B cell (primary cell): ENCODE measurements around the gene COL3A1. TPM values are rescaled to one million over a fixed set of nuclear protein-coding genes. Genes with fewer than 3 reads are reported as not detected.

ENCODE experiments used
- ATAC-seq: fragments of 200-7000 bp; cut with Tn5 transposase; one replicate; pipeline ENCODE4 v1.10.0; 2021; ENCODE audit warnings: low read depth, mild to moderate bottlenecking, moderate number of reproducible peaks, moderate library complexity
- CTCF ChIA-PET: fragments of 350-600 bp; sonication (Branson Sonifier 250); formaldehyde crosslinking; loops from one replicate; lab custom pipeline; 2021; ENCODE audit warnings: antibody characterized with exemption, inconsistent platforms; lab: Charles Lee
- POLR2A ChIA-PET: fragments of 350-600 bp; sonication (Branson Sonifier 250); formaldehyde crosslinking; loops from one replicate; lab custom pipeline; 2021; ENCODE audit warnings: antibody characterized with exemption; lab: Charles Lee
- DNase-seq: peaks from one replicate; pipeline ENCODE4 v3.0.0; 2013
- H2AFZ ChIP-seq: 2 replicates; pipeline ENCODE4 v1.6.1; 2012; ENCODE audit warnings: mild to moderate bottlenecking, low read depth, low read length; ENCODE audit not compliant: insufficient read depth, poor library complexity, severe bottlenecking
- H3K27ac ChIP-seq, 2 donors: 1 replicate in 1 of 2; 2 replicates in 1 of 2; pipeline ENCODE4 v1.5.1; 2012 to 2013; ENCODE audit warnings: low read length in 2 of 2, mild to moderate bottlenecking in 2 of 2, moderate library complexity in 1 of 2
- H3K27me3 ChIP-seq, 4 experiments: fragments of 200-600 bp in 1 of 4; sonication (generic) in 1 of 4; replicated peaks in 1 of 4; 1 replicate in 2 of 4; 2 replicates in 2 of 4; pipeline versions ENCODE4 v1.6.1 to v1.7.0; 2013 to 2016; ENCODE audit warnings: low read length in 3 of 4, mild to moderate bottlenecking in 2 of 4, mixed read lengths in 1 of 4, moderate library complexity in 1 of 4; ENCODE audit not compliant: insufficient read depth in 4 of 4, control insufficient read depth in 3 of 4; ENCODE audit errors: control extremely low read depth in 1 of 4
- H3K36me3 ChIP-seq, 2 experiments: replicated peaks in 1 of 2; 1 replicate in 1 of 2; 2 replicates in 1 of 2; pipeline versions ENCODE4 v1.6.1 to v1.7.1; 2013; ENCODE audit warnings: low read length in 1 of 2; ENCODE audit not compliant: insufficient read depth in 2 of 2, control insufficient read depth in 1 of 2; ENCODE audit errors: control extremely low read depth in 1 of 2, extremely low read depth in 1 of 2
- H3K4me1 ChIP-seq, 2 donors: fragments of 200-600 bp in 1 of 2; sonication (generic) in 1 of 2; 1 replicate in 1 of 2; 2 replicates in 1 of 2; pipeline versions ENCODE4 v1.5.1 to v1.6.1; 2013 to 2017; ENCODE audit warnings: low read length in 2 of 2; ENCODE audit not compliant: control insufficient read depth in 2 of 2, insufficient read depth in 2 of 2
- H3K4me2 ChIP-seq: replicated peaks from 2 replicates; pipeline ENCODE3; 2012; ENCODE audit warnings: mild to moderate bottlenecking, low read depth, low read length; ENCODE audit not compliant: poor library complexity, severe bottlenecking
- H3K4me3 ChIP-seq, 5 experiments: fragments of 200-600 bp in 1 of 5; sonication (generic) in 1 of 5; 1 replicate in 3 of 5; 2 replicates in 2 of 5; pipeline versions ENCODE4 v1.5.1 to v1.7.0; 2011 to 2016; ENCODE audit warnings: low read length in 4 of 5, mild to moderate bottlenecking in 4 of 5, low read depth in 2 of 5, control low read depth in 1 of 5, moderate library complexity in 1 of 5; ENCODE audit not compliant: insufficient read depth in 1 of 5; ENCODE audit errors: control extremely low read depth in 1 of 5, extremely low read depth in 1 of 5
- H3K79me2 ChIP-seq: fragments of 200-600 bp; sonication (generic); one replicate; pipeline ENCODE4 v1.6.0; 2016; ENCODE audit warnings: low read length; ENCODE audit not compliant: control insufficient read depth, insufficient read depth
- H3K9ac ChIP-seq: fragments of 200-600 bp; sonication (generic); 2 replicates; pipeline ENCODE4 v1.6.1; 2017; ENCODE audit warnings: mild to moderate bottlenecking, low read length, moderate library complexity
- H3K9me3 ChIP-seq, 3 donors: one replicate each; pipeline versions ENCODE4 v1.6.1 to v1.7.1; 2013; ENCODE audit warnings: low read length in 2 of 3; ENCODE audit not compliant: control insufficient read depth in 2 of 3, insufficient read depth in 1 of 3; ENCODE audit errors: control extremely low read depth in 1 of 3
- H4K20me1 ChIP-seq: 2 replicates; pipeline ENCODE4 v1.6.0; 2012; ENCODE audit warnings: mild to moderate bottlenecking, low read length; ENCODE audit not compliant: insufficient read depth, control insufficient read depth, poor library complexity, severe bottlenecking
- H3K27ac Mint-ChIP-seq: one replicate; pipeline ENCODE4 v1.8.0; 2021; ENCODE audit warnings: mixed read lengths
- H3K27me3 Mint-ChIP-seq: one replicate; pipeline ENCODE4 v1.8.0; 2021; ENCODE audit warnings: mixed read lengths
- H3K4me1 Mint-ChIP-seq: one replicate; pipeline ENCODE4 v1.8.0; 2021; ENCODE audit warnings: mixed read lengths
- H3K4me3 Mint-ChIP-seq: one replicate; pipeline ENCODE4 v1.8.0; 2021; ENCODE audit warnings: mixed read lengths
- H3K9me3 Mint-ChIP-seq: one replicate; pipeline ENCODE4 v1.8.0; 2022; ENCODE audit warnings: mixed read lengths; ENCODE audit not compliant: insufficient read depth
- CTCF ChIP-seq: fragments of 200-600 bp; IDR thresholded peaks from one replicate; pipeline ENCODE4 v1.8.0; 2022; ENCODE audit warnings: antibody characterized with exemption, mild to moderate bottlenecking
- EZH2 ChIP-seq: IDR thresholded peaks from 2 replicates; pipeline ENCODE4 v1.6.1; 2012; ENCODE audit warnings: borderline replicate concordance, low read depth, mild to moderate bottlenecking, moderate library complexity, low read length; ENCODE audit not compliant: insufficient read depth, poor library complexity, severe bottlenecking
- WGBS: methylation state at CpG from one replicate; pipeline ENCODE4 v1.1.5; 2013; ENCODE audit warnings: missing lambda C conversion rate; ENCODE audit not compliant: insufficient coverage; 5-methylcytosine and 5-hydroxymethylcytosine counted together
- intact Hi-C: fragments of 100-400 bp; cut with micrococcal nuclease; formaldehyde crosslinking; loops from one replicate; pipeline ENCODE4 v1.10.0; 2022
- polyA plus RNA-seq: library from polyadenylated mRNA; depleted of rRNA; stranded (reverse); fragments of >200 nt; gene quantifications from 2 replicates; pipeline ENCODE4 v1.2.3, GENCODE V29; 2012
- total RNA-seq, 2 donors: library from RNA; stranded (reverse); fragments of 120-200 nt in 1 of 2; gene quantifications; 1 replicate in 1 of 2; 2 replicates in 1 of 2; pipeline versions ENCODE4 v1.2.3 to v1.2.4, GENCODE V29; 2013 to 2022

The COL3A1 gene
- total and polyA plus RNA-seq, 2 donors (not counting 1 experiment from before 2014, with no cell fraction given), result not detected

GRCh38 chr2:188966079-188966571 lies 8.0 kb upstream of the COL3A1 start:
- no peak overlapping the region for H3K4me3 ChIP-seq
- Mint-ChIP-seq H3K27me3 (no peaks in the 10 kb centered on the region), H3K4me1 (no peaks in the 10 kb centered on the region), H3K27ac (no peak overlapping the region), H3K4me3 (no peak overlapping the region), H3K9me3 (no peaks in the 10 kb centered on the region)
- no peak overlapping the region for H3K27ac ChIP-seq
- ATAC-seq (no peak), DNase-seq (no peak)
- whole genome bisulfite sequencing, result 92% methylated on average over 3 of the region's 4 CpGs
- TF ChIP-seq CTCF (no peak), EZH2 (no peak)
- H3K9me3 ChIP-seq, result no peaks in the 10 kb centered on the region
- no peak overlapping the region for H3K4me2 ChIP-seq
- intact Hi-C loops, result no loop called here
- ChIA-PET POLR2A (no interaction called here), CTCF (no interaction called here)
- no peaks in the 10 kb centered on the region for H3K4me1 ChIP-seq
- no peaks in the 10 kb centered on the region for H3K79me2 ChIP-seq
- no peaks in the 10 kb centered on the region for H3K27me3 ChIP-seq
- H2AFZ ChIP-seq, result no peak overlapping the region
- no peak overlapping the region for H3K9ac ChIP-seq
- no peaks in the 10 kb centered on the region for H3K36me3 ChIP-seq
- no peaks in the 10 kb centered on the region for H4K20me1 ChIP-seq

DNA sequence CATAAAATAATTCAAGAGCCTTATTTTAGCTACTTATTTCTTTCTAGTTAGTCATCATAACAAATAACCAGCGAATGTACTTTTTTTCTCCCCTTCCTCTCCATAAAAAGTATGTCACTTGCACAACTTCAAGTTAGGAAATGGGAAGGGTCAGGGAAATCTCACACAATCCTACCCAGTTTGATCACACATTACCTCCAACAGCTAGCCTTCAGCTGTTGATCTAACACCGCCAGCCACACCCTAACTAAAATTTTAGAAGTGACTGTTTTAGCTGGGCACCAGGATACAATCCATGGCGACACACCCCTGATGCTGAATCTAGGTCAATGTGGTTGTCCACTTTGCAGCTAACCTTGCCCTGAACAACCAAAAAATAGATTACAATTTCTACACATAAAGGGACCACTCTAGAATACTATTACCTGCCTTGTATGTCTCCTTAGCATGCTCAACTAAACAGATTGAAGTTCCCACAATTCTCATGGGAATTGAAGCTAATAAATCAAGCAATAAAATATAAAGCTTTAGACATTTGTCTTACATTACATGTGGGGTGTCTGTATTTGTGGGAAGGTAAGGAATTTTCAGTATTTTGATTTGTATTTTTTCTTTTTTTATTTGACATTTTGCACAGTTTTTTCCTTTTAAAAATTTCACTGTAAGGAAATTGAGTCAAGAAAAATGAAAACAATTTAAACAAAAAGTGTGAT lies 7.3 kb upstream of the COL3A1 start:
- no peaks in the 10 kb centered on the region for H3K9me3 Mint-ChIP-seq
- Histone ChIP-seq H3K36me3 (no peaks in the 10 kb centered on the region), H4K20me1 (no peaks in the 10 kb centered on the region), H3K4me2 (no peak overlapping the region), H3K9ac (no peak overlapping the region), H2AFZ (no peak overlapping the region), H3K27ac (no peak overlapping the region), H3K79me2 (no peaks in the 10 kb centered on the region), H3K4me1 (no peaks in the 10 kb centered on the region), H3K4me3 (no peak overlapping the region), H3K9me3 (no peaks in the 10 kb centered on the region), H3K27me3 (no peaks in the 10 kb centered on the region)
- H3K4me3 Mint-ChIP-seq, result no peak overlapping the region
- CTCF ChIA-PET, result no interaction called here
- DNase-seq (no peak), ATAC-seq (no peak)
- H3K4me1 Mint-ChIP-seq, result no peaks in the 10 kb centered on the region
- no peak for TF ChIP-seq EZH2
- no peak for TF ChIP-seq CTCF
- POLR2A ChIA-PET, result no interaction called here
- no peaks in the 10 kb centered on the region for H3K27me3 Mint-ChIP-seq
- no peak overlapping the region for H3K27ac Mint-ChIP-seq
- 86% methylated on average over 2 of the region's 3 CpGs for WGBS
- intact Hi-C loops, result no loop called here
